ENCODE measurements around the gene CADM1.
A peak's percentile ranks its signal among the peaks of the same experiment; 100 is the strongest.

CADM1 gene

GRCh38 chr11:115311949-115312348 lies 192.3 kb downstream of the CADM1 start:
- no peak for DNase-seq

DNA sequence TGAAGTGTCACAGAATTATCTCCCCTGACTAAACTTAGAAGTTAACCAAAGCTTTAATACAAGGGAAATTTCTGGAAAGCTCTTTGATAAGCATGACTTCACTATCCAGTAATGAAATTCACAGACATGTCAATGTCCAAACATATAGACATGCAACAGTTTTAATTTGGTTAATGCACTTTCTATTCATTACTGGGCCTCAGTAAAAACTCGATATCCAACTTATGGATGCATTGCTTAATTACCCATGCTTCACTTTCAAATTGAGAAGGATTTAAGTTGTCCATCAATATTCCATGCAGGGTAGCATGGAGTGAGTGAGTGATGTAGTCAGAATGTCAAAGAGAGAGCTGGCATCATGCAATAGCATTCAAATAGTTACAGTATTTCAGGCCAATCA lies 197.5 kb downstream of the CADM1 start:
- DNase-seq, result no peak

GRCh38 chr11:115304774-115305472 lies 199.3 kb downstream of the CADM1 start:
- no peak for DNase-seq

DNA sequence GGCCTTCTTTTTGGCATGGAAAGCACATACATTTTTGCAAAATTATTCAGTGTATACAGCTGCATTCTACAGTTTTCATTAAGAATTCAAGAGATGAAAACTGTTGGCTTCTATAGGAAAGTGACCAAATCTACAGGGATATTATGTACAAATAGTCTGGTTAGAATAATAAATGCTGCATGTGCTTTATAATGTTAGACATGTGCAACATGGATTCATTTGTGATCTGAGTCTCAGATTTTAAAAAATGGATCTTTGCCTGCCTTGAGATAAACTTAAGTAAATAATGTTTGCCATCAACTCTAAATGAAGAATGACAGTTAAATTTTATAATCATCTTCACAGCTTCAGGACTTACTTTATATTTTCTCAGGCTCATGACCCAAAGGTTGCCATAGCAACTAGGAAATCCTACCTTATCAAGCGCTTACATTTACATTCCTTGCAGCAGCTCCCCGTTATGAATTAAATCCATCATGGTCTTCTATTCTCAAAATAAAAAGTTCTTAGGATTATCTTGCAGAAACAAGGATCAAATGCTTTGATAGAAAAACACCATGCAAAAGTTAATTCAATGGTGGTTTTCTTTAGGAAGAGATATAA lies 200.2 kb downstream of the CADM1 start:
- DNase-seq, result no peak

GRCh38 chr11:115302946-115303703 lies 201.1 kb downstream of the CADM1 start:
- no peak for DNase-seq

GRCh38 chr11:115300660-115301428 lies 203.4 kb downstream of the CADM1 start:
- peak; percentile 1 for DNase-seq

DNA sequence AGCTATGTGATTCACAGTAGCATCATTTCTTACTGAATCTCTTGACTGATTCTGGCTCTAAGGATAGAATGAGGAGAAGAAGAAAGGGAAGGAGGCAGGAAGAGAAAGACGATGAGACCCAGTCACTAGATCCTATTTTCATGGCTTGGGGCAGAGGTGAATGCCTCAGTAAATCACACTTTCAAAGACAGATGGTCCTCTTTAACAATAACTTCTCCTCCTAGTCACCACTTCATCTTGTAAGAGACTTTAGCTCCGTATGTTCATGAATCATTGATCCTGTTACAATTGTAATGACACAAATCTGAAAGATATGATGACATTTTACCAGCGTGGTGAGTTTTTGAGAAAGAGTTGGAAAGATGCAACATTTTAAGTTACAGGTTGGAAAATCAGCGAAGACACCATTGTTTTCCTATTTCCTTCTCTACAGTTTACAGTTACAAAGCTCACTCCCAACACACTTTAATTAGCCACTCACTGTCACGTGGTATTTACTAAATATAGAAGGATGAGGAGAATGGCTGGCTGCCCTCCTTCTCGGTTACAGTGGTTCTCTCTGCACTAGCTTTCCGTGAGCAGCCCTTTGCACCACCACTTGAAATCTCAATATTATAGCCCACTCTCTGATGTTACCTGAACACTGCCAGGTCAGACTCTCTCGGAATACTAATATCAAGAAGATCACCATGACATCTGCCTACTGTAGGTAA lies 205.8 kb downstream of the CADM1 start:
- DNase-seq, result no peak

GRCh38 chr11:115297330-115297729 lies 206.9 kb downstream of the CADM1 start:
- no peak for DNase-seq

GRCh38 chr11:115291325-115291724 lies 212.9 kb downstream of the CADM1 start:
- DNase-seq, result no peak

- DNase-seq, result no peak
These were observed 213.3 kb downstream of the CADM1 start for GRCh38 chr11:115290893-115291292.

DNA sequence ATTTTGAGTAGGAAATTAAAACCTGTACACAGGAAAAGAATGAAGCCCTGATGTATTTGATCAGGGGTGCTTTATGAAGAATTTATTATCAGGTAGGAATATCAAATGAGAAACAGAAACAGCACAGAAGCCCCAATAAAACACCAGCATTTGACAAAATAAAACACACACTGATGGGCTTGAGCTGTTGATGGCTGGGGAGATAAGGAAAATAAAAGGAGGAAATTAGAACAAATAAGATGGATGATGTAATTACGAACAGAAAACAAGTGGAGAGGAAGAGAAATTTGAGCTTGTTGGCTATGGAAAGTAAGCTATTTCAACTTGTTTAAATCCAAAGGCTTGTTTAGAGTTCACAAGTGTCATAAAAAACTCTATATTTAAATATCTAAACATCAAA lies 213.7 kb downstream of the CADM1 start:
- no peak for DNase-seq

DNA sequence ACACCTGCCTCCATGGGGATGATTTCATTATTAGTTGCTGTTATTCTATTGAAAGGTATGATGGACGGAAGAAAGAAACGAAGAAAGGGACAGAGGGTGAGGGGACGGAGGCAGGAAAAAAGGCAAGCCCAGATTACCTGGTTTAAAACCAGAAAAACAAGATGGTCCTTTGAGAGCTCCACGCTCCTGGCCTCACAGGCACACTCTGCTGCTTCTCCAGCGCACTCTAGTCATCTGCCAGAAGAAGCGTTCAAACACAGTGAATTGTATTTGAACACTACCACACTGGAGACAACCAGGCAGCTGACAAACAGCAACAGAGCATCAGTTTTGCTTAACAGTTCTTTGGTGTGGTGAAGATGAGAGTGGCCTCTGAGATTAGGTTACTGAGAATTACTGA lies 216.9 kb downstream of the CADM1 start:
- DNase-seq, result no peak

- DNase-seq, result no peak
These were observed 217.6 kb downstream of the CADM1 start for GRCh38 chr11:115286614-115287013.

DNA sequence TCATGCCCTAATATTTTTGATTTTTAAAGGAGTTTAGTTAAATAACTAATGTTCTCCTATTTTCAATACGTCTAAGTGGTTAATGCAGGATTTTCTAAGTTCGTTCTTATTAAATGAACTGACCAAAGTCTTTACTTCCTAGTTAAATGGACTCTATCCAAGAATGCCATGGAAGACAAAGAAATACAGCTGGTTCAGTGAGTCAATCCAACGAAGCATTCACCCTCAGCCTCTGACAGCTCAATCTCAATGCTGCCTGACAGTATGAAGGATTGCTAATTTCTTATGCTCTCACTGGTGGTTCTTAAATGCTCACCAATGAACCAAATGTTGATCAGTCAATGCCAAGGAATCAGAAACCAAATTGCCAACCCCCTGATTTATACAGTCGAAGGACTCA lies 219.4 kb downstream of the CADM1 start:
- DNase-seq, result no peak

DNA sequence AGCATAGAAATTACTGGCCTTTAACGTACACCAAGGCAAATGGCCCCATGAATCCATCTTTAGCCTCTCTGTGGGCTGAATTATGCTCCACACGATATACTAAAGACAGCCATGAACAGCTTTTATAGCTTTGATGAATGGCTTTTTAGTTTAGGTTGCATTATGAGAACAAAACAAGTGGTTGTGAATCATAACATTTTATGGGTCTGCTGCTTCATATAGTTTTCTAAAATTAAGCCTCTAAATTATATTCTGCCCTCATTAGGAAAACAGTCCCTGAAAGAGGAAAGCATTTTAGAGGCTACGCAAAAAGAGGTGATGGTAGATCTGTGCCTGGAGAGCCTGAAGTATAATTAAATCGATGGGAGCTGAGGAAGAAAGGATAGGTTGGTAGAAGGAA lies 221.3 kb downstream of the CADM1 start:
- no peak for DNase-seq

DNA sequence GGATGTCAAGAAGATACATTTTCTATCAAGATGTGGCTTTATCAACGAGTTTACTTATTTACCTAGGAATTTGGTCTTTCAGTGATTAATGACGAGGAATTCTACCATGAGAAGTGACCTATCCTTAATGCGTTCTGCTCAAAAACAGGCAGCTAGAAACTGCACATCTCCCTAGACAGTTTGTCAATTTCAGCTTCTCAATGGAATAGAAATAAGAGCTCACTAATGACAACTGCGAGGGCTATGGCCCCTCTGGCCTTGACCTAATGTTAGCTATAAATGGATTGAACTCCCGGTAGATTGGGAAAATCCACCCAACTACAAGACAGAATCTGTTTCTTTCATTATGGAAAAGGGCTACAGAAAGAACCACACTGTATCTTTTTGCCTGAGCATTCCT lies 223.4 kb downstream of the CADM1 start:
- no peak for DNase-seq

DNA sequence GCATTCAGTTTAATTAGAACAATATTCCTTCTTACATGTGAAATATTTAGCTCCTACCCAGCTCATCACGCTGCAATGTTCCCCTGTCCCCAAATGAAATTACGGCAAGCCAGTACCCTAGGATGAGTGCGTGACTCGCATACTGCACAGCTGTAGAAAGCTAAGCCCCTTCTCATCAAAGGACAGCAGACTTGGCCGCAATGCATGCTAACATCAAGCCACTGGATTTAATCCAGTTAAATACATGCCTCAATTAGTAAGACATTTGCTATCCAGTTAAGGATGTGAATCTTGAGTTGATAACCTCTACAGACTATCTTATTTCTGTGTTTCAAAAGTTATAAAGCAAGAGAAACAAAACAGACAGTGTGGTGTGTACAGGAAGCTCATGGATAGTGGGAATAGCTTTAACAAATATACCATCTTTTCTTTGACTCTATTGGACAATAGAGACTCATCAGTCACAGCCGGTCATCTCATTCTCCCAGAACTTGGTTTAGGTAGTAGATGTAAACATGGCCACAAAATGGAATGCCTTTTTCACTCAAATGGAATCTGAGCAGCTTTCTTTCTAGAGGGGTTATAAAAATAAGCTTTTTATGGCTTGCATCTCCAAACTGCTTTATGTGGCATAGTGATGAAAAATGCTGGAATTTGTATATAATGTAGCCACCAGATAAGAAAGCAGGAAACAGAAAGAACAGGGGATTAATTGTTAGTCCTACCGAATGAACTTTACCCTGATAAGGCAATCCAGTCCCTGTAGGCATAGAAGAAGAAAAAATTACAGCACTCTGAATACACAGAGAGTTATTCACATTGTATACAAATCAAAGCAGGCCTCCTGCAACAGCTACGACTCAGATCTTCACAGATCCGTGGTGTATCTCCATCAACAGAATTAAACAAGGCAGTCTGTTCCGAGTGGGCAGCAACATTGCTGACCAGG lies 224.1 kb downstream of the CADM1 start:
- DNase-seq, result no peak

- DNase-seq, result no peak
These were observed 227.4 kb downstream of the CADM1 start for GRCh38 chr11:115276799-115277198.

- no peak for DNase-seq
These were observed 228.0 kb downstream of the CADM1 start for GRCh38 chr11:115276191-115276590.

DNA sequence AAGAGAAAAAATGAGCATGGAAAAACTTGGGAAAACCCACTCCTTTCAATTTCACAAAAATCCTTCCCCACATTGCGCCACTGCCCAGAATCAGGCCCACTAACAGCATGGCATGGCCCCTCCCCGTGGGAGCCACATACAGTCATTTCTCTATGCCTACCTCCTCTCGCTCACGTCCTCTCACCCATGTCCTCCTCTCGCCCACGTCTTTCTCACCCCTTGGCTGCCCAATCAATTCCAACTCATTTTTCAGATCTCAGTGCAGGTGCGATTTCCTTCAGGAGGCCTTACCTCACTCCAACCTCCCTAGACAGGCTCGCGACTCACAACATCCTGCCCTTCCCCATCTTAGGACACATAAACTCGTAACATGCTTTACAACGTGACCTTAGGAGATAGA lies 229.2 kb downstream of the CADM1 start:
- DNase-seq, result no peak

DNA sequence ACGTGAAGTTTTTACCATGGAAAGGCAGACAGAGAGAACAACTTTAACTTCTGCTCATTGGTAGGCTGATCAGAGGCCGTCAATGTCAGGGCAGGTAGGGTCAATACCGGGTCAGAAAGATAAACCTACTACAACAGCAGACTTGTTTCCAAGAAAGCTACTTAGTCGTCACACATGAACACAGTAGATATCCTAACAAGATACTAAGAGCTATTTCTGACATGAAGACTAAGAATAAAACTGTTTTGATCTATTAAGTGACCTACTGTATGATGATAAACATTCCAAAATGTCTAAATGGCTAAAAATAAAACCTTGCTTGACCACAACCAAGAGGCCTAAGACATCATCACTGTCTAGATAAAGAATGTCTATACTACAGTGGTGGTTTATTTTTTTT lies 231.3 kb downstream of the CADM1 start:
- no peak for DNase-seq

GRCh38 chr11:115271643-115272042 lies 232.6 kb downstream of the CADM1 start:
- DNase-seq, result no peak
